Endothelial cell of umbilical vein (primary cell): ENCODE data around the gene TBC1D5.
A peak's percentile ranks its signal among the peaks of the same experiment; 100 is the strongest.

Experiments used
- FOS ChIP-seq: IDR thresholded peaks from 2 replicates; pipeline ENCODE4 v1.6.1; 2011; ENCODE audit warnings: mild to moderate bottlenecking, low read length, moderate library complexity, borderline replicate concordance; ENCODE audit not compliant: insufficient read depth
- JUN ChIP-seq: IDR thresholded peaks from 2 replicates; pipeline ENCODE4 v1.6.1; 2011; ENCODE audit warnings: borderline replicate concordance, low read depth; ENCODE audit not compliant: insufficient read length, insufficient read depth
- POLR2A ChIP-seq: IDR thresholded peaks from 2 replicates; pipeline ENCODE4 v1.6.1; 2012; ENCODE audit warnings: low read depth, mild to moderate bottlenecking, control low read depth, low read length
- POLR2AphosphoS5 ChIP-seq: IDR thresholded peaks from 2 replicates; pipeline ENCODE4 v1.6.1; 2012; ENCODE audit warnings: low read depth, mild to moderate bottlenecking, control low read depth, low read length, moderate library complexity; ENCODE audit not compliant: insufficient read depth
- TF ChIP-seq, protein P1 (sequence below), 2 donors: IDR thresholded peaks; 1 replicate in 1 of 2; 2 replicates in 1 of 2; pipeline ENCODE4 v1.5.1; 2011; ENCODE audit warnings: low read length in 2 of 2, mild to moderate bottlenecking in 2 of 2, moderate library complexity in 2 of 2, control low read depth in 1 of 2, inconsistent platforms in 1 of 2, low read depth in 1 of 2; ENCODE audit not compliant: insufficient read depth in 1 of 2; ENCODE audit errors: extremely low read depth in 1 of 2
- TF ChIP-seq, protein P2 (sequence below): IDR thresholded peaks from 2 replicates; pipeline ENCODE4 v1.6.1; 2011; ENCODE audit not compliant: insufficient read depth, insufficient read length

DNA sequence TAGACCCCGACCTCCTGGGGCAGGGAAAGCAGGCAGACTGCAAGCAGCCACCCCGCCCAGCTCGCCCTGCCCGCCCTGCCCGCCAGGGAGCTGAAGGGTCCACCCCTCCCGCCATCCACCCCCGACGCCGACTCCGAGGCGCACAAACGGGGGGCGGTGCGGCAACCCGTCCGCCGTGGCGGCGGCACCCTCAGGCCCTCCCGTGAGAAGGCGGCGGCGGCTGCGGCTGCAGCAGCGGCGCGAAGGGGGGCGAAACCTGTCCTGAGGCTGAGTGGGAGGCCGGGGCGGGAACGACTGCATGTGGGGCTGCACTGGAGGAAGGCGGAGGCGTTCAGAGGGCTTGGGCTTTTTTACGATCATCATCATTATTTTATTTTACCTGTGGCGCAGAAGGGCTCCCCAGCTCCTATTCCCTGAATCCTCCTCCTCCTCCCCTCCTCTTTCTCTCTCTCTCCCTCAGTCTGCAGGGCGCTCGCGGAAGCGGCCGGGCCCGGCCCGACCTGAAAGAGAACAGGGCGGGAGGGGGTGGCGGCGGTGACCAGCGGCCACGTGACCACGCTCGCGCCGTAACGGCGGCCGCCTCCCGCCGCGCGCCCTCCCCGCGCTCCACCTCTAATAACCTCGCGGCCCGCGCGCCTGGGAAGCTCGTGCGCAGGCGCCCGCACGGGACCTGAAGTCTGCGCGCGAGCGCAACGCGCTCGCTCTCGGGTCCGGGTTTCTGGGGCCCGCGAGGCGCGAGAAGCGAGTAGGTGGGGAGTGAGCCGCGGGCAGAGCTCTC, at the start of gene TBC1D5:
- TF ChIP-seq, protein P1, sequence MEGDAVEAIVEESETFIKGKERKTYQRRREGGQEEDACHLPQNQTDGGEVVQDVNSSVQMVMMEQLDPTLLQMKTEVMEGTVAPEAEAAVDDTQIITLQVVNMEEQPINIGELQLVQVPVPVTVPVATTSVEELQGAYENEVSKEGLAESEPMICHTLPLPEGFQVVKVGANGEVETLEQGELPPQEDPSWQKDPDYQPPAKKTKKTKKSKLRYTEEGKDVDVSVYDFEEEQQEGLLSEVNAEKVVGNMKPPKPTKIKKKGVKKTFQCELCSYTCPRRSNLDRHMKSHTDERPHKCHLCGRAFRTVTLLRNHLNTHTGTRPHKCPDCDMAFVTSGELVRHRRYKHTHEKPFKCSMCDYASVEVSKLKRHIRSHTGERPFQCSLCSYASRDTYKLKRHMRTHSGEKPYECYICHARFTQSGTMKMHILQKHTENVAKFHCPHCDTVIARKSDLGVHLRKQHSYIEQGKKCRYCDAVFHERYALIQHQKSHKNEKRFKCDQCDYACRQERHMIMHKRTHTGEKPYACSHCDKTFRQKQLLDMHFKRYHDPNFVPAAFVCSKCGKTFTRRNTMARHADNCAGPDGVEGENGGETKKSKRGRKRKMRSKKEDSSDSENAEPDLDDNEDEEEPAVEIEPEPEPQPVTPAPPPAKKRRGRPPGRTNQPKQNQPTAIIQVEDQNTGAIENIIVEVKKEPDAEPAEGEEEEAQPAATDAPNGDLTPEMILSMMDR (IDR thresholded peaks at IDR 0.05; ENCODE audit: extremely low read depth in 1 of 2, insufficient read depth in 1 of 2, low read depth in 1 of 2, low read length in 2 of 2) = no peak
- TF ChIP-seq, protein P2, sequence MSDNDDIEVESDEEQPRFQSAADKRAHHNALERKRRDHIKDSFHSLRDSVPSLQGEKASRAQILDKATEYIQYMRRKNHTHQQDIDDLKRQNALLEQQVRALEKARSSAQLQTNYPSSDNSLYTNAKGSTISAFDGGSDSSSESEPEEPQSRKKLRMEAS = peak; percentile 78
- TF ChIP-seq POLR2AphosphoS5 (peak; percentile 85), JUN (no peak), POLR2A (peak; percentile 82), FOS (no peak)
